Measurements from ENCODE around the gene PLEKHB2. TPM values are rescaled to one million over a fixed set of nuclear protein-coding genes. Genes with fewer than 3 reads are reported as not detected.

Gene PLEKHB2
- polyA plus RNA-seq, 3 donors, result 53.9 to 172 (median 146) TPM

GRCh38 chr2:131127981-131128380 is 22.8 kb downstream of the PLEKHB2 start:
- H3K4me2 ChIP-seq (replicated peaks; ENCODE audit: extremely low read depth, low read length, poor library complexity, severe bottlenecking), result no peak overlapping the region
- no peak overlapping the region for H3K4me3 Mint-ChIP-seq
- H4K20me1 ChIP-seq (ENCODE audit: insufficient read depth, low read length), result peaks cover 60% of the 10 kb centered on the region
- peaks cover 92 to 96% of the 10 kb centered on the region in 2 donors for H3K36me3 Mint-ChIP-seq
- peaks cover 0 to 8% (median 3%) of the 10 kb centered on the region in 7 donors for H3K9me3 Mint-ChIP-seq
- H3K27me3 ChIP-seq (ENCODE audit: control insufficient read depth in 2 of 2, insufficient read depth in 2 of 2, low read length in 2 of 2), result no peaks in the 10 kb centered on the region
- H3K9ac ChIP-seq (ENCODE audit: insufficient read depth, low read length, poor library complexity, severe bottlenecking), result no peak overlapping the region
- no peak overlapping the region for H3K4me3 ChIP-seq (replicated peaks in 1 of 3; ENCODE audit: low read depth in 2 of 3, low read length in 3 of 3)
- intact Hi-C loops (cut with micrococcal nuclease), result loop anchor here in 1 of 2 donors (5.0 kb wide), 1 partner anchor 36 kb away; the partner anchor contains the start of gene FAM168B
- H3K27ac ChIP-seq (ENCODE audit: low read depth in 1 of 2, low read length in 2 of 2), result peak overlapping the region in 1 of 2 donors; percentile 6
- H2AFZ ChIP-seq (ENCODE audit: insufficient read depth, low read depth, low read length, poor library complexity, severe bottlenecking), result no peak overlapping the region
- no peak for TF ChIP-seq CTCF (IDR thresholded peaks at IDR 0.05)
- WGBS (ENCODE audit: insufficient coverage), result no CpG with 5 or more reads among the region's 3 CpGs
- no peaks in the 10 kb centered on the region for H3K4me1 ChIP-seq (ENCODE audit: control insufficient read depth in 1 of 2, insufficient read depth in 2 of 2, low read length in 2 of 2)
- peaks cover 80 to 97% of the 10 kb centered on the region in 2 donors for H3K36me3 ChIP-seq (replicated peaks in 1 of 2; ENCODE audit: control insufficient read depth in 1 of 2, insufficient read depth in 2 of 2, low read length in 2 of 2)
- no peak for DNase-seq
- no peaks in the 10 kb centered on the region for H3K9me3 ChIP-seq (replicated peaks in 1 of 2; ENCODE audit: control insufficient read depth in 1 of 2, insufficient read depth in 1 of 2, low read length in 2 of 2)
- H3K79me2 ChIP-seq (ENCODE audit: insufficient read depth, low read length), result peaks cover 16% of the 10 kb centered on the region
- peak overlapping the region in 2 of 7 donors; percentile 35 to 47 for H3K27ac Mint-ChIP-seq
- H3K27me3 Mint-ChIP-seq (ENCODE audit: low read depth in 3 of 3), result no peaks in the 10 kb centered on the region
- no peaks in the 10 kb centered on the region for H3K4me1 Mint-ChIP-seq

GRCh38 chr2:131130298-131130596 is 25.1 kb downstream of the PLEKHB2 start:
- no CpG with 5 or more reads among the region's 2 CpGs for WGBS (ENCODE audit: insufficient coverage)
- Histone ChIP-seq H3K4me3 (replicated peaks in 1 of 3; ENCODE audit: low read depth in 2 of 3, low read length in 3 of 3) (no peak overlapping the region), H3K4me2 (replicated peaks; ENCODE audit: extremely low read depth, low read length, poor library complexity, severe bottlenecking) (no peak overlapping the region), H2AFZ (ENCODE audit: insufficient read depth, low read depth, low read length, poor library complexity, severe bottlenecking) (no peak overlapping the region), H3K9me3 (replicated peaks in 1 of 2; ENCODE audit: control insufficient read depth in 1 of 2, insufficient read depth in 1 of 2, low read length in 2 of 2) (no peaks in the 10 kb centered on the region), H3K27me3 (ENCODE audit: control insufficient read depth in 2 of 2, insufficient read depth in 2 of 2, low read length in 2 of 2) (no peaks in the 10 kb centered on the region), H4K20me1 (ENCODE audit: insufficient read depth, low read length) (peaks cover 46% of the 10 kb centered on the region), H3K79me2 (ENCODE audit: insufficient read depth, low read length) (no peaks in the 10 kb centered on the region), H3K4me1 (ENCODE audit: control insufficient read depth in 1 of 2, insufficient read depth in 2 of 2, low read length in 2 of 2) (no peaks in the 10 kb centered on the region), H3K27ac (ENCODE audit: low read depth in 1 of 2, low read length in 2 of 2) (no peak overlapping the region), H3K36me3 (replicated peaks in 1 of 2; ENCODE audit: control insufficient read depth in 1 of 2, insufficient read depth in 2 of 2, low read length in 2 of 2) (peaks cover 94 to 100% of the 10 kb centered on the region in 2 donors), H3K9ac (ENCODE audit: insufficient read depth, low read length, poor library complexity, severe bottlenecking) (no peak overlapping the region)
- no peak for TF ChIP-seq CTCF (IDR thresholded peaks at IDR 0.05)
- DNase-seq, result no peak
- intact Hi-C loops (cut with micrococcal nuclease), result no loop called here
- Mint-ChIP-seq H3K36me3 (peaks cover 91 to 97% of the 10 kb centered on the region in 2 donors), H3K27me3 (ENCODE audit: low read depth in 3 of 3) (no peaks in the 10 kb centered on the region), H3K27ac (no peak overlapping the region), H3K4me3 (no peak overlapping the region), H3K4me1 (no peaks in the 10 kb centered on the region), H3K9me3 (peaks cover 0 to 8% (median 3%) of the 10 kb centered on the region in 7 donors)

Data from CD14-positive monocyte (primary cell).